ENCODE measurements around the gene NET1.
"Not testable (repeated sequence)": the region's sequence is repeated elsewhere in the genome, so short reads cannot be mapped to it uniquely, and the experiment has no call there.

Gene NET1, protein sequence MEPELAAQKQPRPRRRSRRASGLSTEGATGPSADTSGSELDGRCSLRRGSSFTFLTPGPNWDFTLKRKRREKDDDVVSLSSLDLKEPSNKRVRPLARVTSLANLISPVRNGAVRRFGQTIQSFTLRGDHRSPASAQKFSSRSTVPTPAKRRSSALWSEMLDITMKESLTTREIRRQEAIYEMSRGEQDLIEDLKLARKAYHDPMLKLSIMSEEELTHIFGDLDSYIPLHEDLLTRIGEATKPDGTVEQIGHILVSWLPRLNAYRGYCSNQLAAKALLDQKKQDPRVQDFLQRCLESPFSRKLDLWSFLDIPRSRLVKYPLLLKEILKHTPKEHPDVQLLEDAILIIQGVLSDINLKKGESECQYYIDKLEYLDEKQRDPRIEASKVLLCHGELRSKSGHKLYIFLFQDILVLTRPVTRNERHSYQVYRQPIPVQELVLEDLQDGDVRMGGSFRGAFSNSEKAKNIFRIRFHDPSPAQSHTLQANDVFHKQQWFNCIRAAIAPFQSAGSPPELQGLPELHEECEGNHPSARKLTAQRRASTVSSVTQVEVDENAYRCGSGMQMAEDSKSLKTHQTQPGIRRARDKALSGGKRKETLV

DNA sequence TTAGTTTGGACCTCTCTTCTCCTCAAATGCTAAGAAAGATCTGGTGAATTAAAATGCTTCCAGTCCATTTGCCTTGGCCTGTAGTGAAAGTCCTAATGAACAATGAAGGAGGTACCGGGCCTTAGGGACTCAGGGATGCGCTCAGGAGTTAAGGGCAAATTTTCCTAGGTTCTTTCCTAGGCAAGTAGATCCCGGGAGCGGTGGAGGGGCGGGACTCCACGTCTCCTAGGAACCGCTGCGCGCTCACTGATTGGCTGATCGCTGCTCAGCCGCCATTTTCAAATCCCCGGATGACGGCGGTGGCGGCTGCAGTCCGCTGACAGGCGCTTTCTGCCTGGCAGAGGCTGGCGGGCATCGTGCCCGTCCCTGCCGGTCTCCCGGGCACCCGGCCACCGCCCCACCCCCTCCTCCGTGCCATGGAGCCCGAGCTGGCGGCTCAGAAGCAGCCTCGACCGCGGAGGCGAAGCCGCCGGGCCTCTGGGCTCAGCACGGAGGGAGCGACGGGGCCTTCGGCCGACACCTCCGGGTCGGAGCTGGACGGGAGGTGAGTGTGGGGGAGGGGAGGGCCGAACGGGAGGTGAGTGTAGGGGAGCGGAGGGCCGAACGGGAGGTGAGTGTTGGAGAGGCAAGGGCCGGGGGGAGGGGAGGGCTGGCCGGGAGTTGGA is at the start of gene NET1:
Gene NET1, plus strand, starts transcription at position 281 of the 665 bp plus-strand sequence. Its CDS starts 136 bp downstream, at position 417.
- DNase-seq (ENCODE audit: low read depth, low spot score) = peak; percentile 27

DNA sequence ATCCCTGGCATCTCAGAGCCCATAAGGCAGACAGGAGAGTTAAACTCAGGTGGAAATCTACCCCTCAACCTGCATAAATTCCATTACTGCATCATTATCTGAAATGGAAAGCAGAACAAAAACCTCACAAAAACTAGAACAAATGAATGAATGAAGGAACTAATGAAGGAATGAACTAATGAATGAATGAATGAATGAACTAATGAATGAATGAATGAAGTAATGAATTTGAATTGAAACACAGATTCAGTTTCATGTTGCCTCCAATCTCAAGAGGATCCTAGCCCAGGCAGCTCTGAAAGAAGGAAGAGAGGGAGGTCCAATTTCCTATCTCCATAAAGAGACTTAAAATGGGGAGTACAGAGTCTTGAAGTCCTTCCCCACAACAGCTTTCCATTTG is 49.5 kb upstream of the NET1 start:
- no peak for DNase-seq (ENCODE audit: low read depth, low spot score)

DNA sequence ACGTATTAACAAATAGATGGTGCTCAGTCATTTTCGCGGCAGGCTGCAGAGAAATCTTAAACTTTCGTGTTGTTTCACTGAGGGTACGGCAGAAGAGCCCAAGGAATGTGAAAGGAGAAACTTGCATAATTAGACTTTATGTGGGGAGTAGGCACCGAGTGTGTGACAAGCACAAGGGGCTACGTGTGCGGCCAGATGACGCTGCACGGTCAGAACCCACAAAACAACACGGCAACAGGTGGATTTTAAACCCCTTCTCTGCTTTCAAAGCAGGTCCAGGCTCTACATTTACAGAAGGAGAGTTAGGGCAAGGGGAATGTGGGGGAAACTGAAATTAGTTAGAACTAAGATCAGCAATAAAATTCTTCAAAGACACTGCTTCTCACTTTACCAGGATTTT is 48.0 kb upstream of the NET1 start:
- no peak for DNase-seq (ENCODE audit: low read depth, low spot score)

DNA sequence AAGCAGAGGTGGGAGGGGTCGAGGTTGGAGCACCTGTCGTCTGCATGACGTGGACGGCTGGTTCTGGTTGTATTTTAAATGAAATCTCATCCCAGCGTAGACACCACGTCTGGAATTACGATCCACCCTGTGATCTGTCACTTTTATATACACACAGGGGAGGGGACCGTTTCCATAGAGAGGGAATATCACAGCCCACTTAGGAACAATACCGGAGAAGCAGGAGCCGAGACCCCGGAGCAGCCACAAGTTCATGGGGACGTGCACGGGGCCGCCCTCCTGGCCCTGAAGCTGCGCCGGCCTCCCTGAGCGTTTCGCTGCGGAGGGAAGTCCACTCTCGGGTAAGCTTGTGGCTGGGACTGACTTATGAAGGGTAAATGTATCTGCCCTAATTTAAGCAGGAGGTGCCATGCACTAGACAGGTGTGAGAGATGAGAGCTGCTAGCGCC is 47.4 kb upstream of the NET1 start, which contains the start of gene UCN3:
Gene UCN3, plus strand, starts transcription at position 77 of the 449 bp plus-strand sequence. CDS start 8,755 bp downstream, outside the sequence.
- no peak for DNase-seq (ENCODE audit: low read depth, low spot score)

DNA sequence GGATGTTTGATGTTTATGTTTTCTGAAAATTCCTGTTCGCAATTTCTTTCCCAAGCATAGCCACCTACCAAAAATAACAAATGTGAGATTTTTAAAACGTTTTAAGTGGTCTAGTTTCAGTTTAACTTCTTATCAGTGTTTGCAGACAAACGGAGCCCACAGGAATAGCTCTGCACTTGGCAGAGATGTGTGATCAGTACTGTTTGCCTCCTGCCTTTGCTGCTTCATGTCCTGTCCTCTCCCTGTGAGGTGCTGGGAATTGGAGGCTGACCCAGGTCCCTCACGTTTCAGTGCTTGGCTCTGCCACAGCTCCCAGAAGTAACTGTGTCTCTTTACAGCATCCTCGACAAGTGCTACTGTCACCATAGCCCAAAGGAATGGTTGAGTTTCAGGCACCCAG is 46.4 kb upstream of the NET1 start:
- no peak for DNase-seq (ENCODE audit: low read depth, low spot score)

DNA sequence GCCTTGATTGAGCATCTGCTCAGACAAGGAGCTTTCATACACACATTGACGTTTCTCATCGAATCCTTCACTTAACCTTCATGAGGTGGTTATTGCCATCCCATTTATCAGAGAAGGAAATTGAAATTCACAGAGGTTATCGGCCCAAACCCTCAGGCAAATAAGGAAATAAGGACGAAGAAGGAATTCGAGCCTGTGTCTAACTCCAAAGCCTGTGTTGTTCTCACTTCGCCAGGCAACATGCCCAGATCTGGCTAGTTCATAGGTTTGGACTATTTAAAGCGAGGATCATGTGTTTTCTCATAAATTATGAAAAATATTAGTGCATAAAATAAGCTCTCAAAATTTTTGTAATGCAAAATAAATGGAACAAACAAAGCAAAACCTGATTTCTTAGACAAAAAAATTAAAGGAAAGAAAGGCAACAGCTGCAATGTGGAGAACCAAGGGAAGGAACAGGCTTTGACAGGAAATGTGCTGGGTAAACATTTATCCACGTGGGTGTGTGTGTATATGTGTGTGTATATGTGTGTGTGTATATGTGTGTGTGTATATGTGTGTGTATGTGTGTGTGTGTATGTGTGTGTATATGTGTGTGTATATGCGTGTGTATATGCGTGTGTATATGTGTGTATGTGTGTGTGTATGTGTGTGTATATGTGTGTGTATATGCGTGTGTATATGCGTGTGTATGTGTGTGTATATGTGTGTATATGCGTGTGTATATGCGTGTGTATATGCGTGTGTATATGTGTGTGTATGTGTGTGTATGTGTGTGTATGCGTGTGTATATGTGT is 42.8 kb upstream of the NET1 start:
- DNase-seq (ENCODE audit: low read depth, low spot score) = no peak

DNA sequence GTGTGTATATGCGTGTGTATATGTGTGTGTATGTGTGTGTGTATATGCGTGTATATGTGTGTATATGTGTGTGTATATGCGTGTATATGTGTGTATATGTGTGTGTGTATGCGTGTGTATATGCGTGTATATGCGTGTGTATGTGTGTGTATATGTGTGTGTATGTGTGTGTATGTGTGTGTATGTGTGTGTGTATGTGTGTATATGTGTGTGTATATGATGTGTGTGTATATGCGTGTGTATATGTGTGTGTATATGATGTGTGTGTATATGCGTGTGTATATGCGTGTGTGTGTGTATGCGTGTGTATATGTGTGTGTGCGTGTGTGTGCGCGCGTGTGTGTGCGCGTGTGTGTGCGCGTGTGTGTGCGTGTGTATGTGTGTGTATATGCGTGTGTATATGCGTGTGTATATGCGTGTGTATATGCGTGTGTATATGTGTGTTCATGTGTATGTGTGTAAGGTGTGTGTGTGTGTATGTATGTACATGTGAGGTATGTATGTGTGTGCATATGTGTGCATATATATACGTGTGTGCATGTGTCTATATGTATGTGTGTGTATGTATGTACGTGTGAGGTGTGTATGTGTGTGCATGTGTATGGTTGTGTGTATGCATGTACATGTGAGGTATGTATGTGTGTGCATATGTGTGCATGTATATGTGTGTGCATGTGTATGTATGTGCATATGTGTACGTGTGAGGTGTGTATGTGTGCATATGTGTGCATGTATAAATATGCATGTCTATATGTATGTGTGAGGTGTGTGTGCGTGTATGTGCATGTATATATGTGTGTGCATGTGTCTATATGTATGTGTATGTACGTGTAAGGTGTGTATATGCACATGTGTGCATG is 41.6 kb upstream of the NET1 start:
- DNase-seq (ENCODE audit: low read depth, low spot score) = no peak

DNA sequence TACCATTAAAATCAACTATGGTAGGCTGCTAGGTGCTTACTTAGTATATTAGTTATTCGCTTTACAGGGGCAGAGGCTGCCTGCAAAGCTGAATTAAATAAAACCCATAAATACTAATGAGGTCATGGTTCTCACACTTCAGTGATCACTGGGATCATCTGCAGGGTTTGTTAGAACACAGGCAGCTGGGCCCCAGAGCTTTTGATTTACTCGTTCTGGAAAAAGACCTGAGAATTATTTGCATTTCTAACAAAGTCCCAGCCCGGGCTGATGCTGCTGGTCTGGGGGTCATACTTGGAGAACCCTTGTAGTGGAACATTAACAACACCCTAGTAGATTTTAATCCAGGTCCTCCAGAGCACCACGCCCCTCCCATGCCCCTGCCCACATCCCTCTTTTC is 39.0 kb upstream of the NET1 start:
- no peak for DNase-seq (ENCODE audit: low read depth, low spot score)

DNA sequence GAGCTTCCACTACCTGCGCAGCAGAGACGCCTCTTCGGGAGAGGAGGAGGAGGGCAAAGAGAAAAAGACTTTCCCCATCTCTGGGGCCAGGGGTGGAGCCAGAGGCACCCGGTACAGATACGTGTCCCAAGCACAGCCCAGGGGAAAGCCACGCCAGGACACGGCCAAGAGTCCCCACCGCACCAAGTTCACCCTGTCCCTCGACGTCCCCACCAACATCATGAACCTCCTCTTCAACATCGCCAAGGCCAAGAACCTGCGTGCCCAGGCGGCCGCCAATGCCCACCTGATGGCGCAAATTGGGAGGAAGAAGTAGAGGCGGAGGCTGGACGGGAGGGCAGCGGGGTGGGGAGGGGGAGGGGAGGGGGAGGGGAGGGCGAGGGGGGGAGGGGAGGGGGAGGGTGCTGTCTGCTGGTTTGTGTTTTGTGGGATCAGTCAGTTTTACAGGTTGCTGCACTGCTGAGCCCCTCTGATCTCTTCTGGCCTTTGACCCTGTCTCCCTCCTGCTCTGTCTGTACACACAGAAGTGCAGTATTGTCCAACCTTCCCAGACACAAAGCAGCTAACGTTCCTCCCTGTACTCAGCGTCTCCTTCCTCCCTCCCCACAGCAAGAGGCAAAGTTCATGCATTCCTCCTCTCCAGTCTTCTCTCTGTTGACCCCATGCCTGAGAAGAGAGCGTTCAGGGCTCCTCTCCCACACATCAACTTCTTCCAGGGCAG is 38.3 kb upstream of the NET1 start:
- no peak for DNase-seq (ENCODE audit: low read depth, low spot score)

DNA sequence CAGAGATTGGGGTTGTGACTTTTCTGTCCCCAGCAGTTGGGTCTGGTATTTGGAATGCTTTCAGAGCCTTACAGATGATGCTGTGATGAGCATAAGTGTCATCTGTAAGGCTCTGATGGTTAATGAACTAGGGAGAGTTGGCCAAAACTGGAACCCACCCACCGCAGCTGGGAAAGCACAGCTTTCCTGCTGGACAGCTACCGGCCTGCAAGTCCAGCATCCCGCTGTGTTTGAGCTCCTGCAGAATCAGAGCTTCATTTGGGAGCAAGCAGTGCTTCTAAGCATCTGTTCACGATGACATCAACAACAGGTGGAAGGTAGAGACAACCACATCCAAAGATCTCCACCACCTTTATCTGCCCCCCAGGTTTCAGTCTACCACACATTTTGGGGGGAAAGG is 35.9 kb upstream of the NET1 start:
- no peak for DNase-seq (ENCODE audit: low read depth, low spot score)

DNA sequence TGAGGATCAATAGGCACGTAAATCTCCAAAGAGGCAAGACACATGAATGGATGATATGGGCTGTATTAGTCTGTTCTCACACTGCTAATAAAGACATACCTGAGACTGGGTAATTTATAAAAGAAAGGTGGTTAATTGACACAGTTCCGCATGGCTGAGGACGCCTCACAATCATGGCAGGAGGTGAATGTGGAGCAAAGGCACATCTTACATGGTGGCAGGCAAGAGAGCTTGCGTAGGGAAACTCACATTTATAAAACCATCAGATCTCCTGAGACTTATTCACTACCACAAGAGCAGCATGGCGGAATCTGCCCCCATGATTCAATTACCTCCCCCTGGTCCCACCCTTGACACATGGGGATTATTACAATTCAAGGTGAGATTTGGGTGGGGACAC is 33.2 kb upstream of the NET1 start:
- not testable (repeated sequence) for DNase-seq (ENCODE audit: low read depth, low spot score)

DNA sequence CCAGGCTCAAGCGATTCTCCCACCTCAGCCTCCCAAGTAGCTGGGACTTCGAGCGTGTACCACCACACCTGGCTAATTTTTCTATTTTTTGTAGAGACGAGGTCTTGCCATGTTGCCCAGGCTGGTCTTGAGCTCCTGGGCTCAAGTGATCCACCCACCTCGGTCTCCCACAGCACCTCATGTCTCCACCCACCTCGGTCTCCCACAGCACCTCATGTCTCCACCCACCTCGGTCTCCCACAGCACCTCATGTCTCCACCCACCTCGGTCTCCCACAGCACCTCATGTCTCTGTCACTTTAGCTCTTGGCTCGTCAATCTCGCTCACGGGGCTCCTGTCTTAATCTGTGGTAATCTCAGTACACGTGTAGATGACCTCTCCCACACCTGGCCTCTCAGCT is 32.0 kb upstream of the NET1 start:
- DNase-seq (ENCODE audit: low read depth, low spot score) = not testable (repeated sequence)

DNA sequence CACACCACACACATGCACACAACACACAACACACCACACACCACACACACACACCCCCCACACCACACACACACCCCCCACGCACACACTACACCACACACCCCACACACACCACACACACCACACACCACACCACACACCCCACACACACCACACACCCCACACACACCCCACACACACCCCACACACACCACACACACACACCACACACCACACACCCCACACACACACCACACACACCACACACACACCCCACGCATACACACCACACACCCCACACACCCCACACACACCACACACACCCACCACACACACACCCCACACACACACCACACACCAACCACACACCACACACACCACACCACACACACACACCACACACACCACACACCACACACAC is 31.2 kb upstream of the NET1 start:
- DNase-seq (ENCODE audit: low read depth, low spot score) = no peak

DNA sequence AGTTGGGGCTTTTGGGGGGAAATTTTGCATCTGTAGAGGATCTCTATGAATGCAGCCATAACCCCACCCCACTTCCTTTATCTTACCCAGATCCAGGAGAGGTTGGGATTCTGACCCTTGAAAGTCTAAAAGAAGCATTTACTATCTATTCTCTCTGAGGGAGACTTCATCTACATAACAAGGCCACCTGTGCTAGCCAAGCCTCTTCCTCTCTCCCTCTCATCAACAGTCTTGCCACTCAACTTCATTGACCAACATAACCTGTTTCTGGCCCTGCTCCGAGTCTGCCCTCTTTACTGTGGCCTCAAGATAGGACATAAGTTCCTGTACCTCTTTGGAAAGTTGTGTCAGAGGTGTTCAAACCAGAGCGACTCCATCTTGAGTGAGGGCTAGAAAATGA is 27.1 kb upstream of the NET1 start:
- DNase-seq (ENCODE audit: low read depth, low spot score) = no peak

DNA sequence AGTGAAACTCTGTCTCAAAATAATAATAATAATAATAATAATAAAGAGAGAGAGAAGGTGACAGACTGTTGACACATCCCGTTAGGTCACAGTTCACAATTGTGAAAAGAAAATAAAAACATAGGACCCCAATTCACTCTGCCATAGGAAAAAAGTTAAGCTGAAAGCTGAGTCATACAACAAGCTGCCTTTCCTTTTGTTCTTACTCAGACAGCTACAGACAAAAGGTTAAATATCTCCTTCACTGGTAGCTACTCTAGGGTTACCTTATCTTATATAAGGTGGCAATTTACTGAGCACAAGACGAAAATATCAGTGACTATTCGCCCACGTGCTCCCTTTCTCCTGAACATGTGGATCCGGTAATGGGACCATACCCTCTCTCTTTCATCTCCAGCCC is 25.2 kb upstream of the NET1 start:
- no peak for DNase-seq (ENCODE audit: low read depth, low spot score)

DNA sequence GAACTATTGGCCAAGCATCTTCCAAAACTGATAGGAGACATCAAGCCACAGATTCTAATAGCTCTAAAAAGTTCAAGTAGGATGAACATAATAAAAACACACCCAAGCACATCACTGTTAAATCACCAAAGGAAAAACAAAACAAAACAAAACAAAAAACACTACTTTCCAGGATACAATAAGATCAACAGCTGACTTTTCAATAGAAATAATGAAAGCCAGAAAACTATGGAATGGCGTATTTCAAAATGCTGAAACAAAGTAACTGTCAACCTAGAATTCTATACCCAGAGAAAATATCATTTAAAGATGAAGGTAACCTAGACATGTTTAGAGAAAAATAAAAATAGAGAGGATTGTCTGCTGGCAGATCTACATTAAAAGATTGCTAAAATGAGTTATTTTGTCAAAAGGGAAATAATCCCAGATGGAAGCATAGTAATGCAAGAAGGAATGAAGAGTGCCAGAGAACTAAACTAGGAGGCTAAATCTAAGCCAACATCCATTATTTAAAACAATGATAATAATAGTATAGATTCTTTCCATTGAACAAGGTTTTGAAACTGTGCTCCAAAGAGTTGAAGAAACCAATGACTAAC is 21.7 kb upstream of the NET1 start:
- no peak for DNase-seq (ENCODE audit: low read depth, low spot score)

DNA sequence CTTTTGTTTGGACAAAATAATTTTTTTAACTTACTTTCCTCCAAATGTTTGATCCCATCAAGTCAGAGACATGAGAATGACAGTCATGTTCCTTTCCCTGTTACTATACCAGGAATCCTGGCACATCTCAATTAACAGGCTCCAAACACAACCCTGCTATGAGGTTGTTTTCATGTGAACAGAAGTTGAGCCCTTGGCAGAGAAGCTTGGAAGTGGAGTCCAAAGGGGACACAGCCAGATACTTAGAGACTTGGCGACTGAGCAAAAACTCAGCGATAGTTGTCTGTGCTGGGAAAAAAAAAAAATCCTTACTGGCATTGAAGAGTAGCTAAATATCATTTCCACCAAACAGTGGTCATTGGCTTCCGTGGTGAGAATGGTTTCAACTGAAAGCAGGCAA is 20.6 kb upstream of the NET1 start:
- no peak for DNase-seq (ENCODE audit: low read depth, low spot score)

DNA sequence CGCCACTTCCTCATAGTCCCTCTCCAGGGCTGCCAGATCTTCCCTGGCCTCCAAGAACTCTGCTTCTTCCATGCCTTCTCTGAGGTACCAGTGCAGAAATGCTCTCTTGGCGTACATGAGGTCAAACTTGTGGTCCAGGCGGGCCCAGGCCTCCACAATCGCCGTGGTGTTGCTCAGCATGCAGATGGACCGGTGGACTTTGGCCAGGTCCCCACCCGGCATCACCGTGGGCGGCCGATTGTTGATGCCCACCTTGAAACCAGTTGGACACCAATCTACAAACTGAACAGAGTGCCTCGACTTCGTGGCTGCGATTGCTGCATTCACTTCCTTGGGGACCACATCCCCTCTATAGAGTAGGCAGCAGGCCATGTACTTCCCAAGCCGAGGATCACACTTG is 18.8 kb upstream of the NET1 start:
- no peak for DNase-seq (ENCODE audit: low read depth, low spot score)

DNA sequence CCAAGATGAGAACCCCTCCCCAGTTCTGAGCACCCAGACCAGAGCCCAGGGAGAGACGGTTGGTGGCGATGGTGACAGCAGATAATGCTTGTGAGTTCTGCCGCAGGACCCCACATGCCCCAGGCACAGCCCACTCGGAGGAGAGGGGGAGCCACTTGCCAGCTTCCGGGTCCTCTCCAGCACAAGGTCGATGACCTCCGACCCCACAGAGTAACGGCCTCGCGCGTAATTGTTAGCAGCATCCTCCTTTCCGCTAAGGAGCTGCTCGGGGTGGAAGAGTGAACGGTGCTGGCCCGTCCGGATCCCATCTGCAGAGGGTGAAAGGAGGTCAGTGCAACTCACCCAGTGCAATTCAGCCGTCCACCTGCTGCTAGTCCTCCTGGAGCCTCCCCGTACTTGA is 17.2 kb upstream of the NET1 start:
- DNase-seq (ENCODE audit: low read depth, low spot score) = no peak

Data from activated naive CD8-positive, alpha-beta T cell treated with anti-CD3 and anti-CD28 coated beads, Interleukin-2, amount 50 U/mL, for 16 hours (primary cell).